GM12878 (cell line): Measurements from ENCODE around the gene PHB1. TPM values are rescaled to one million over a fixed set of nuclear protein-coding genes. Genes with fewer than 3 reads are reported as not detected.

ENCODE experiments used
- ATAC-seq: fragments of 200-7000 bp; cut with Tn5 transposase; 3 replicates; pipeline ENCODE4 v1.9.1; 2020; ENCODE audit warnings: mild to moderate bottlenecking, moderate library complexity
- BruUV-seq: library from RNA; stranded (reverse); fragments of 400-500 nt; replicated peaks from 2 replicates; lab custom pipeline; 2021; lab: Mats Ljungman, UMichigan
- CTCF ChIA-PET: fragments of 300-600 bp; sonication (Branson Sonifier 250); formaldehyde crosslinking; extraction: SDS; loops from one replicate; lab custom pipeline; 2021; ENCODE audit warnings: inconsistent platforms; lab: Yijun Ruan, JAX
- POLR2A ChIA-PET: fragments of 350-600 bp; formaldehyde crosslinking; extraction: SDS; loops from one replicate; lab custom pipeline; 2021; ENCODE audit warnings: inconsistent platforms; lab: Charles Lee
- RAD21 ChIA-PET: fragments of 300-600 bp; sonication (Branson Sonifier 250); formaldehyde crosslinking; loops from one replicate; lab custom pipeline; 2023; ENCODE audit warnings: antibody characterized with exemption; ENCODE audit not compliant: unreplicated experiment; lab: Charles Lee
- SMC1A ChIA-PET: fragments of 300-600 bp; sonication (Branson Sonifier 250); formaldehyde crosslinking; loops from one replicate; lab custom pipeline; 2023; ENCODE audit not compliant: unreplicated experiment, uncharacterized antibody; lab: Charles Lee
- DNase-seq: peaks from one replicate; pipeline ENCODE4 v3.0.0-alpha.2; 2011; ENCODE audit warnings: low read depth, low spot score
- FAIRE-seq: peaks from 3 replicates; lab custom pipeline; 2011; peaks lifted over from hg19 to GRCh38; lab: Jason Lieb, UNC
- H2AFZ ChIP-seq: 2 replicates; pipeline ENCODE4 v1.6.0; 2011; ENCODE audit warnings: low read depth, low read length, control low read depth; ENCODE audit not compliant: control insufficient read depth
- H3K27ac ChIP-seq: 2 replicates; pipeline ENCODE4 v1.5.1; 2011; ENCODE audit warnings: control low read depth; ENCODE audit not compliant: control insufficient read depth, insufficient read depth
- H3K27me3 ChIP-seq, 2 experiments: replicated peaks in 1 of 2; 2 replicates each; pipeline versions ENCODE4 v1.6.0 to v1.6.1; 2011; ENCODE audit warnings: low read length in 1 of 2; ENCODE audit not compliant: control insufficient read depth in 2 of 2, insufficient read depth in 2 of 2
- H3K36me3 ChIP-seq, 2 experiments: 2 replicates each; pipeline ENCODE4 v1.5.1; 2011; ENCODE audit warnings: low read length in 1 of 2; ENCODE audit not compliant: control insufficient read depth in 2 of 2, insufficient read depth in 2 of 2
- H3K4me1 ChIP-seq: 2 replicates; pipeline ENCODE4 v1.6.1; 2011; ENCODE audit warnings: mild to moderate bottlenecking, low read length, moderate library complexity, mixed read lengths; ENCODE audit not compliant: control insufficient read depth, insufficient read depth
- H3K4me2 ChIP-seq: 2 replicates; pipeline ENCODE4 v1.6.0; 2011; ENCODE audit warnings: control low read depth; ENCODE audit not compliant: control insufficient read depth, insufficient read depth
- H3K4me3 ChIP-seq: fragments of 200-600 bp; sonication (generic); 2 replicates; pipeline ENCODE4 v1.5.1; 2016
- H3K79me2 ChIP-seq: 2 replicates; pipeline ENCODE4 v1.6.0; 2011; ENCODE audit warnings: low read length; ENCODE audit not compliant: control insufficient read depth, insufficient read depth
- H3K9ac ChIP-seq: 2 replicates; pipeline ENCODE4 v1.8.0; 2011; ENCODE audit warnings: low read length, control low read depth, mixed read lengths; ENCODE audit not compliant: control insufficient read depth, insufficient read depth
- H3K9me3 ChIP-seq: replicated peaks from 3 replicates; pipeline ENCODE4 v1.5.1; 2011; ENCODE audit warnings: mild to moderate bottlenecking, low read length; ENCODE audit not compliant: control insufficient read depth, insufficient read depth
- H4K20me1 ChIP-seq: 2 replicates; pipeline ENCODE4 v1.6.0; 2011; ENCODE audit not compliant: control insufficient read depth, insufficient read depth
- BMI1 ChIP-seq: fragments of 450-650 bp; IDR thresholded peaks from 2 replicates; pipeline ENCODE4 v1.6.1; 2016; ENCODE audit warnings: mild to moderate bottlenecking, moderate library complexity, borderline replicate concordance
- IKZF2 ChIP-seq, 2 experiments: fragments of 450-650 bp; IDR thresholded peaks; 2 replicates each; pipeline ENCODE4 v1.6.1; 2017; ENCODE audit warnings: mild to moderate bottlenecking in 2 of 2, moderate library complexity in 2 of 2
- WGBS: methylation state at CpG from one replicate; pipeline ENCODE4 v1.1.6; 2016; ENCODE audit warnings: low lambda C conversion rate; ENCODE audit not compliant: insufficient replicate concordance, insufficient coverage; ENCODE audit errors: missing lambda C conversion rate; 5-methylcytosine and 5-hydroxymethylcytosine counted together
- in situ Hi-C: fragments of 300-500 bp; cut with MboI; formaldehyde crosslinking; loops from 9 replicates; pipeline ENCODE4 v1.14.3; 2018; ENCODE audit warnings: mixed read lengths
- intact Hi-C: fragments of 100-400 bp; cut with micrococcal nuclease; formaldehyde crosslinking; loops from one replicate; pipeline ENCODE4 v1.14.2; 2022; ENCODE audit not compliant: unreplicated experiment
- polyA plus RNA-seq, 11 experiments: library from polyadenylated mRNA; depleted of rRNA in 4 of 11; unstranded in 6 of 11; stranded (reverse) in 5 of 11; fragments of >200 nt; fragmentation: Nextera tagmentation in 4 of 11; fragmentation: Illumina TruSeq in 1 of 11; extraction: Ambion mirVana in 4 of 11; extraction: Trizol in 1 of 11; gene quantifications; 1 replicate in 1 of 11; 2 replicates in 10 of 11; pipeline versions ENCODE4 v1.2.1 to v1.2.3, GENCODE V29; 2011 to 2016; ENCODE audit warnings: inconsistent platforms in 2 of 11, missing spikeins in 2 of 11, low read depth in 1 of 11
- total RNA-seq, 4 experiments: library from RNA; depleted of rRNA in 3 of 4; stranded (reverse); fragments of >200 nt in 3 of 4; fragmentation: Illumina TruSeq in 1 of 4; extraction: Trizol in 1 of 4; gene quantifications; 2 replicates each; pipeline versions ENCODE4 v1.2.1 to v1.2.3, GENCODE V29; 2013 to 2021
- TF ChIP-seq, protein P1 (sequence below): fragments of 450-650 bp; IDR thresholded peaks from 2 replicates; pipeline ENCODE4 v1.6.1; 2016; ENCODE audit warnings: mild to moderate bottlenecking
- TF ChIP-seq, protein P2 (sequence below): fragments of 450-650 bp; IDR thresholded peaks from 2 replicates; pipeline ENCODE4 v1.6.1; 2017; ENCODE audit warnings: low read depth, mild to moderate bottlenecking, moderate library complexity

PHB1 gene
- total and polyA plus RNA-seq, 10 of the 15 experiments (the other 5 are each of a cell fraction or from before 2014, with no cell fraction given) = 117 to 466 (median 248) TPM

GRCh38 chr17:49452201-49452600 lies 37.5 kb upstream of the PHB1 start:
- H3K79me2 ChIP-seq = no peaks in the 10 kb centered on the region
- BruUV-seq = no TSS peak
- H3K9me3 ChIP-seq = no peaks in the 10 kb centered on the region
- POLR2A ChIA-PET = no interaction called here
- CTCF ChIA-PET = interaction anchor here (0.7 kb wide), 1 partner anchor 774 kb away, joined by 3 read pairs; no protein-coding TSS in a partner anchor
- H3K4me1 ChIP-seq = no peaks in the 10 kb centered on the region
- TF ChIP-seq IKZF2 (IDR thresholded peaks at IDR 0.05) (no peak), BMI1 (0 out of 2 replicates have a peak, but pooled peaks have one; percentile 23)
- TF ChIP-seq, protein P1, sequence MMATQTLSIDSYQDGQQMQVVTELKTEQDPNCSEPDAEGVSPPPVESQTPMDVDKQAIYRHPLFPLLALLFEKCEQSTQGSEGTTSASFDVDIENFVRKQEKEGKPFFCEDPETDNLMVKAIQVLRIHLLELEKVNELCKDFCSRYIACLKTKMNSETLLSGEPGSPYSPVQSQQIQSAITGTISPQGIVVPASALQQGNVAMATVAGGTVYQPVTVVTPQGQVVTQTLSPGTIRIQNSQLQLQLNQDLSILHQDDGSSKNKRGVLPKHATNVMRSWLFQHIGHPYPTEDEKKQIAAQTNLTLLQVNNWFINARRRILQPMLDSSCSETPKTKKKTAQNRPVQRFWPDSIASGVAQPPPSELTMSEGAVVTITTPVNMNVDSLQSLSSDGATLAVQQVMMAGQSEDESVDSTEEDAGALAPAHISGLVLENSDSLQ = peak; percentile 73
- TF ChIP-seq, protein P2, sequence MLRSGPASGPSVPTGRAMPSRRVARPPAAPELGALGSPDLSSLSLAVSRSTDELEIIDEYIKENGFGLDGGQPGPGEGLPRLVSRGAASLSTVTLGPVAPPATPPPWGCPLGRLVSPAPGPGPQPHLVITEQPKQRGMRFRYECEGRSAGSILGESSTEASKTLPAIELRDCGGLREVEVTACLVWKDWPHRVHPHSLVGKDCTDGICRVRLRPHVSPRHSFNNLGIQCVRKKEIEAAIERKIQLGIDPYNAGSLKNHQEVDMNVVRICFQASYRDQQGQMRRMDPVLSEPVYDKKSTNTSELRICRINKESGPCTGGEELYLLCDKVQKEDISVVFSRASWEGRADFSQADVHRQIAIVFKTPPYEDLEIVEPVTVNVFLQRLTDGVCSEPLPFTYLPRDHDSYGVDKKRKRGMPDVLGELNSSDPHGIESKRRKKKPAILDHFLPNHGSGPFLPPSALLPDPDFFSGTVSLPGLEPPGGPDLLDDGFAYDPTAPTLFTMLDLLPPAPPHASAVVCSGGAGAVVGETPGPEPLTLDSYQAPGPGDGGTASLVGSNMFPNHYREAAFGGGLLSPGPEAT = no peak
- H3K4me3 ChIP-seq = no peak overlapping the region
- no peak overlapping the region for H3K9ac ChIP-seq
- no peak overlapping the region for H3K27ac ChIP-seq
- in situ Hi-C loops = no loop called here
- H3K4me2 ChIP-seq = no peak overlapping the region
- RAD21 ChIA-PET = no interaction called here
- DNase-seq (no peak), ATAC-seq (no peak), FAIRE-seq (no peak)
- no peak overlapping the region for H2AFZ ChIP-seq
- H3K36me3 ChIP-seq = no peaks in the 10 kb centered on the region
- peaks cover under 1 to 1% of the 10 kb centered on the region in 2 experiments; a peak in 2 of 4 replicates for H3K27me3 ChIP-seq
- no peaks in the 10 kb centered on the region for H4K20me1 ChIP-seq
- SMC1A ChIA-PET = no interaction called here
- 11% methylated on average over 5 of the region's 5 CpGs for WGBS
- intact Hi-C loops = no loop called here
